ENCODE measurements around the gene PRDM8.

GRCh38 chr4:80199947-80200346 lies 2.6 kb downstream of the PRDM8 start:
- TF ChIP-seq EZH2 (IDR thresholded peaks at IDR 0.05; ENCODE audit: insufficient read depth, poor library complexity, severe bottlenecking): no peak
- no peak for TF ChIP-seq EZH2phosphoT487 (IDR thresholded peaks at IDR 0.05; ENCODE audit: insufficient read depth, low read depth)

Measured in GM23248 (cell line).